HCT116 (cell line): ENCODE results near the gene SND1.

Experiments used
- ZFX ChIP-seq: fragments of 450-650 bp; IDR thresholded peaks from 2 replicates; pipeline ENCODE4 v1.6.1; 2017
- ZNF274 ChIP-seq: fragments of 200-500 bp; sonication (Bioruptor generic); IDR thresholded peaks from 2 replicates; pipeline ENCODE4 v1.6.1; 2014; ENCODE audit warnings: mild to moderate bottlenecking, low read depth, low read length, inconsistent platforms

DNA sequence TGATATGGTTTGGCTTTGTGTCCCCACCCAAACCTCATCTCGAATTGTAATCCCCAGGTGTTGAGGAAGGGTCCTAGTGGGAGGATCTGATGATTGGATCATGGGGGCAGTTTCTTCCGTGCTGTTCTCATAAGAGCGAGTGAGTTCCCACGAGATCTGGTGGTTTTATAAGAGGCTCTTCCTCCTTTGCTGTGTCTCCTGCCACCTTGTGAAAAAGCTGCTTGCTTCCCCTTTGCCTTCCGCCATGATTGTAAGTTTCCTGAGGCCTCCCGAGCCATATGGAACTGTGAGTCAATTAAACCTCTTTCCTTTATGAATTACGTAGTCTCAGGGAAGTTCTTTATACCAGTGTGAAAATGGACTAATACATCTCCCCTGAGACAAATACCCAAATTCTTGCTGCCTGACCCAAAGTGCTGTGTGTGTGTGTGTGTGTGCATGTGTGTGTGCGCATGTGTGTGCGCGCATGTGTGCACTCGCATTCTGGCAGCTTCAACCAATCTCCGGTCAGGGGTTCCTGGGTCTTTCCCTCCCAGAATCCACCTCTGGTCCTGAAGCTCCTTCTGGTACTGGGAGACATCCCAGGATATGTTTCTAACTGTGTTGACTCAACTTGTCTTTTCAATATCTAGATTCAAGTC is 477.4 kb downstream of the SND1 start:
- no peak for TF ChIP-seq ZNF274
- no peak for TF ChIP-seq ZFX
